ENCODE data around the gene SPSB3. TPM values are rescaled to one million over a fixed set of nuclear protein-coding genes. Genes with fewer than 3 reads are reported as not detected.

SPSB3 gene
- total and polyA plus RNA-seq, 2 of the 13 experiments (the other 11 are each of a cell fraction or from before 2014, with no cell fraction given), result 13.2 to 21.9 TPM

GRCh38 chr16:1779741-1780676 lies 2.4 kb downstream of the SPSB3 start (continued):
- no peak for TF ChIP-seq ZIK1 (CRISPR knock-in tag; IDR thresholded peaks at IDR 0.05; ENCODE audit: borderline replicate concordance, low read depth)
- TF ChIP-seq CHCHD3 (CRISPR knock-in tag; IDR thresholded peaks at IDR 0.05), result no peak
- TF ChIP-seq RBFOX2 (IDR thresholded peaks at IDR 0.05; ENCODE audit: low read depth, low read length), result peak; percentile 75
- TF ChIP-seq PAF1 (CRISPR knock-in tag; IDR thresholded peaks at IDR 0.05), result no peak
- no peak for TF ChIP-seq ZNF510 (CRISPR knock-in tag; IDR thresholded peaks at IDR 0.05; ENCODE audit: low read depth)
- no peak for TF ChIP-seq ZFAT (CRISPR knock-in tag; conservative IDR thresholded peaks at IDR 0.05)
- no peak for TF ChIP-seq ZFP82 (CRISPR knock-in tag; IDR thresholded peaks at IDR 0.05; ENCODE audit: borderline replicate concordance)
- no peak for TF ChIP-seq ARNT2 (CRISPR knock-in tag; IDR thresholded peaks at IDR 0.05; ENCODE audit: low read depth)
- no peak for TF ChIP-seq ELF1 (CRISPR knock-in tag; IDR thresholded peaks at IDR 0.05)
- TF ChIP-seq ZNF678 (CRISPR knock-in tag; IDR thresholded peaks at IDR 0.05), result no peak
- TF ChIP-seq CC2D1A (CRISPR knock-in tag; IDR thresholded peaks at IDR 0.05), result no peak
- no peak for TF ChIP-seq ZFP36L1 (CRISPR knock-in tag; IDR thresholded peaks at IDR 0.05)
- TF ChIP-seq TOPORS (CRISPR knock-in tag; IDR thresholded peaks at IDR 0.05), result no peak
- no peak for TF ChIP-seq TFAP4 (IDR thresholded peaks at IDR 0.05; ENCODE audit: borderline replicate concordance, low read depth)
- no peak for TF ChIP-seq MXD3 (CRISPR knock-in tag; IDR thresholded peaks at IDR 0.05)
- no peak for TF ChIP-seq SP4 (CRISPR knock-in tag; IDR thresholded peaks at IDR 0.05)
- no peak for TF ChIP-seq ZNF772 (CRISPR knock-in tag; IDR thresholded peaks at IDR 0.05)
- TF ChIP-seq ZFP37 (CRISPR knock-in tag; IDR thresholded peaks at IDR 0.05; ENCODE audit: borderline replicate concordance), result no peak

All from HepG2 (cell line).